ENCODE results near the gene MROH2A. TPM values are rescaled to one million over a fixed set of nuclear protein-coding genes. Genes with fewer than 3 reads are reported as not detected.

Gene MROH2A
- total and polyA plus RNA-seq, 9 of the 15 experiments (the other 6 are each of a cell fraction or from before 2014, with no cell fraction given) = 0.03 TPM; not detected in 8

- TF ChIP-seq GTF3C2 (IDR thresholded peaks at IDR 0.05; ENCODE audit: borderline replicate concordance, extremely low read depth, insufficient read length) (no peak), RNF219 (CRISPR knock-in tag; IDR thresholded peaks at IDR 0.05) (no peak), PHB (CRISPR knock-in tag; IDR thresholded peaks at IDR 0.05) (no peak), KLF16 (IDR thresholded peaks at IDR 0.05) (no peak), ILK (tag; IDR thresholded peaks at IDR 0.05; ENCODE audit: borderline replicate concordance, low read depth) (no peak), PCBP2 (IDR thresholded peaks at IDR 0.05; ENCODE audit: low read depth, low read length, poor library complexity, severe bottlenecking) (no peak), BACH1 (tag; IDR thresholded peaks at IDR 0.05) (no peak), POLR2G (IDR thresholded peaks at IDR 0.05; ENCODE audit: low read depth, low read length) (no peak), PURB (CRISPR knock-in tag; IDR thresholded peaks at IDR 0.05; ENCODE audit: low read depth) (no peak)
Measured at GRCh38 chr2:233844836-233845235, 66.7 kb downstream of the MROH2A start (continued).
